ENCODE results near the gene FAM78A.
"Not testable (repeated sequence)": the region's sequence is repeated elsewhere in the genome, so short reads cannot be mapped to it uniquely, and the experiment has no call there.

DNA sequence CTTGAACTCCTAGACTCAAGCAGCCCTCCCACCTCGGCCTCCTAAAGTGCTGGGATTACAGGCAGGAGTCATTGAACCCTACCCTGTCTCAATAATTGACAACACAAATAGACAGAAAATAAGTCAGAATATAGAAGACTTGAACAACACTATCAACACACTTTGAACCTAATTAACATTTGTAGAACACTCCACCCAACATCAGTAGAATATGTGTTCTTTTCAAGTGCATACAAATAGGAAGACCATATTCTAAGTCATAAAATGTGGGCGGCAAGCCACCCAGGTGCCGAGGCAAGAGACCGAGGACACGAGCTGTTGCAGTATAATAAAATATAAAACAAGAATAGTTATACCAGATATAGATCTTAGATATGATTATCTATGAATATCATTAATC lies 32.0 kb downstream of the FAM78A start:
- not testable (repeated sequence) for TF ChIP-seq POLR2A (IDR thresholded peaks at IDR 0.05)
- TF ChIP-seq, protein P1, sequence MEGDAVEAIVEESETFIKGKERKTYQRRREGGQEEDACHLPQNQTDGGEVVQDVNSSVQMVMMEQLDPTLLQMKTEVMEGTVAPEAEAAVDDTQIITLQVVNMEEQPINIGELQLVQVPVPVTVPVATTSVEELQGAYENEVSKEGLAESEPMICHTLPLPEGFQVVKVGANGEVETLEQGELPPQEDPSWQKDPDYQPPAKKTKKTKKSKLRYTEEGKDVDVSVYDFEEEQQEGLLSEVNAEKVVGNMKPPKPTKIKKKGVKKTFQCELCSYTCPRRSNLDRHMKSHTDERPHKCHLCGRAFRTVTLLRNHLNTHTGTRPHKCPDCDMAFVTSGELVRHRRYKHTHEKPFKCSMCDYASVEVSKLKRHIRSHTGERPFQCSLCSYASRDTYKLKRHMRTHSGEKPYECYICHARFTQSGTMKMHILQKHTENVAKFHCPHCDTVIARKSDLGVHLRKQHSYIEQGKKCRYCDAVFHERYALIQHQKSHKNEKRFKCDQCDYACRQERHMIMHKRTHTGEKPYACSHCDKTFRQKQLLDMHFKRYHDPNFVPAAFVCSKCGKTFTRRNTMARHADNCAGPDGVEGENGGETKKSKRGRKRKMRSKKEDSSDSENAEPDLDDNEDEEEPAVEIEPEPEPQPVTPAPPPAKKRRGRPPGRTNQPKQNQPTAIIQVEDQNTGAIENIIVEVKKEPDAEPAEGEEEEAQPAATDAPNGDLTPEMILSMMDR (IDR thresholded peaks at IDR 0.05): not testable (repeated sequence)
